SK-N-MC (cell line): ENCODE measurements around the gene HEPACAM.

Experiments used
- DNase-seq: peaks from one replicate; pipeline ENCODE4 v3.0.0-alpha.2; 2011; ENCODE audit warnings: low read depth, low spot score
- H3K27ac ChIP-seq: fragments of 200-600 bp; sonication (generic); 2 replicates; pipeline ENCODE4 v1.5.1; 2016; ENCODE audit warnings: mixed run types
- H3K36me3 ChIP-seq: fragments of 200-600 bp; sonication (generic); 2 replicates; pipeline ENCODE4 v1.6.1; 2017; ENCODE audit warnings: antibody characterized with exemption, low read length, mixed read lengths; ENCODE audit not compliant: insufficient read depth
- H3K4me3 ChIP-seq: fragments of 200-600 bp; sonication (generic); 2 replicates; pipeline ENCODE4 v1.5.1; 2016
- H3K9ac ChIP-seq: fragments of 200-600 bp; sonication (generic); 2 replicates; pipeline ENCODE4 v1.8.0; 2017; ENCODE audit warnings: mixed run types, mixed read lengths; ENCODE audit not compliant: insufficient read length
- H3K9me3 ChIP-seq: fragments of 200-600 bp; sonication (generic); 2 replicates; pipeline ENCODE4 v1.6.1; 2017; ENCODE audit warnings: low read depth, mild to moderate bottlenecking, antibody characterized with exemption, low read length, moderate library complexity, mixed read lengths
- EZH2 ChIP-seq: fragments of 200-600 bp; sonication (generic); IDR thresholded peaks from one replicate; pipeline ENCODE4 v1.6.1; 2017; ENCODE audit warnings: antibody characterized with exemption
- FOXP2 ChIP-seq: optimal IDR thresholded peaks from 2 replicates; pipeline ENCODE3; 2011; ENCODE audit warnings: mild to moderate bottlenecking, moderate library complexity; ENCODE audit not compliant: insufficient read depth; ENCODE audit errors: extremely low read length, control extremely low read depth
- POLR2AphosphoS5 ChIP-seq: IDR thresholded peaks from 2 replicates; pipeline ENCODE4 v1.6.1; 2012; ENCODE audit warnings: mild to moderate bottlenecking, low read depth, low read length, borderline replicate concordance

HEPACAM gene

DNA sequence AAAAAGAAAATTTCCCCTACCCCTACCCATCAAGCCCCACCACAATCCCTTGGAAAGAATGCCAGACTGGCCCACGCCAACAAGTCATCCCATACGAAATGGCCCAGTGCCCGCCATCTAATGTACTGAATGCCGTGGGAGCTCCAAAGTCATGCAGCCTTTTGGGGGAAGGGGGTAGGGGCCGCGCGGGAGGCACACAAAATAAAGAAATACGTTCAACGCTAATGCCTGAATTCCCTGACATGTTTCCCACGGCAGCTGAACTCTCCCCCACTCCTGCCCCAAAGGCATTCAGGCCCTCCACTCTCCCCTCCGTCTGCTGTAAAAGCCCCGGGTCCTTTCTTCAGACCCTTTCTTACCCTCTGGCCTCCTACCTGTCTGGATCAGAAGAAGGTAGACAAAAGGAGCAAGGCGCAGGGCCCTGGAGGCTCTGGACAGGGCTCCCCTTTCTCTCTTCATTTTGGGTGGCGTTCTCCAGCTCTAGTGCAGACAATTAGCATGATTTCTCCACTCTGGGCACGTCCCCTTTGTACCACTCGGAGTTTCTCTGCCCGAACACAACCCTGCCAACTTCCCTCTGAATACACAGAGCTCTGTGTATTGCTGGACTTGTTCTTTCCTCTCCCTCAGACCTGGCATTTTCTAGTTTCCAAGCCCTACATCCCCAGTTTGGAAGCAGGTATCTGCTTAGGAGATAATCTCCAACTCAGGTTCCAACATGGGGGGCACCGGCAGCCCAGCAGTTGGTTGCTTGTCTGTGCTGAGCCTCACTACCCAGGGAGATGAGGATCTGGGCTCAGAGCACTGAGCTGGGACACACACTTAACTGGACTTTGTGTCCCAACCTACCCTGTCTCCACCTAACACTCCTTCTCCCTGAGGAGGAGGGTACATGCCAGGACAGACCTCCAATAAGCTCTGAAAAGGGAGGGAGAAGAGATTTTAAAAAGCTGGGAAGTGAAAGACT, at the start of gene HEPACAM:
Gene HEPACAM, minus strand, starts transcription at position 500 of the 967 bp plus-strand sequence. Its CDS starts 41 bp downstream, at position 459.
- DNase-seq = no peak
- Histone ChIP-seq H3K4me3 (no peak within 1 kb of the TSS), H3K9ac (no peak within 1 kb of the TSS), H3K9me3 (no peaks in the 10 kb centered on the region), H3K36me3 (no peaks in the 10 kb centered on the region), H3K27ac (no peak within 1 kb of the TSS)
- TF ChIP-seq POLR2AphosphoS5 = no peak
- no peak for TF ChIP-seq FOXP2
- no peak for TF ChIP-seq EZH2

DNA sequence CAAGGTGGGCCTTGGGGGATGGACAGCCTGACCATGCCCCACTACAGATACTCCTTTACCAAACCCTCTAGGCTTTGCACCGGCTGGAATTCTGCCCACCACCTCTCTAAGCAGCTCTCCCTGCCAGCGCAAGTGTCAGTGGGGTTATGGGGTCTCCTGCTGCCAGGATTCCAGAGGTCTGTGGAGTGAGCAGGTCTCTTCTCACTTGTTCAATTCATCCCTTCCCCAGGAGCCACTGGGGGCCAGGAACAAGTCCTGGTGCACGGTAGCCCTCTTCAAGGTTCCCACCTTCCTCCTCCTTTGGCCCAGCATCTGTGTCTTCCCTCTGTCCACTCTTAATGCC, 48.6 kb upstream of the HEPACAM start:
- H3K4me3 ChIP-seq = no peak overlapping the region
- no peak for DNase-seq
- no peak for TF ChIP-seq POLR2AphosphoS5
- no peak for TF ChIP-seq EZH2
- TF ChIP-seq FOXP2 = no peak

DNA sequence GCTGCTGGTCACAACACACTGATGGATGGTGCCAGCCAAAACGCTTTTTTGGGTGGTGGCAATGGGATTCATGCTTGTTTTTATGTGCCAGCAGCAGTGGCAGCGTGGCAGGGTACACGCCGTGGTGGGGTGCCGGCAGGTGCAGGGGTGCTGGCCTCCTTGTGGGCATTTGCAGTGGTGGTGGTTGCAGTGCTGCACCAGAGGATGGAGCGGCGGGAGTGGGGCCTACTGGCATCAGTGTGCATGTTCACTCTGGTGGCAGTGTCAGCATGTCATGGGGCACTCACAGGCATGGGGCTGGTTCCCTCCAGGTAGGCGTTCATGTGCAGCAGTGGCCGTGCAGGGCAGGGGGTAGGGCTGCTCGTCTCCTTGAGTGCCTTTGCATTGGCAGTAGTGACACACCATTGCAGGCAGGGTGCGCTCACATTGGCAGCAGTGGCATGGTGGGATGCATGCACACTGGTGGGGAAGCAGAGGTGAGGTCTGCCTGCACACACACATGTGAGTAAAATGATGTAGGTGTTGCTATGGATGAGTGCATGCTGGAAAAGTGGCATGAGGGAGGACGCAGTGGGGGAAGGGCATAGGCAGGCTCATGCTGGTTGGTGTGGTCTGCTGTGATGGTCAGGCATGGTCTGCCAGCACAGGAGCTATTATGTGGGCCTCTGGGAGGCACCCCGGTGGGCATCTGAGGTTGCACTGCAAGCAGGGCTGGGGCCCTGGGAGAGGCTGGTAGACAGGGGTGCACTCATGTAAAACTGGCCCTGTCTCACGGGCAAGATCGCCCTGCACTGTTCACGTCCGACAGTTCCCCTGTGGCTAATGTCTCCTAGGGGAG, 48.0 kb upstream of the HEPACAM start:
- H3K9me3 ChIP-seq = no peaks in the 10 kb centered on the region
- H3K27ac ChIP-seq = no peak overlapping the region
- no peak overlapping the region for H3K9ac ChIP-seq
- H3K4me3 ChIP-seq = no peak overlapping the region
- no peak for DNase-seq
- no peaks in the 10 kb centered on the region for H3K36me3 ChIP-seq
- TF ChIP-seq EZH2 (no peak), FOXP2 (no peak), POLR2AphosphoS5 (no peak)

More for the DNA sequence above, 48.6 kb upstream of the HEPACAM start:
- no peaks in the 10 kb centered on the region for H3K36me3 ChIP-seq
- H3K9me3 ChIP-seq = no peaks in the 10 kb centered on the region
- no peak overlapping the region for H3K27ac ChIP-seq
- no peak overlapping the region for H3K9ac ChIP-seq

DNA sequence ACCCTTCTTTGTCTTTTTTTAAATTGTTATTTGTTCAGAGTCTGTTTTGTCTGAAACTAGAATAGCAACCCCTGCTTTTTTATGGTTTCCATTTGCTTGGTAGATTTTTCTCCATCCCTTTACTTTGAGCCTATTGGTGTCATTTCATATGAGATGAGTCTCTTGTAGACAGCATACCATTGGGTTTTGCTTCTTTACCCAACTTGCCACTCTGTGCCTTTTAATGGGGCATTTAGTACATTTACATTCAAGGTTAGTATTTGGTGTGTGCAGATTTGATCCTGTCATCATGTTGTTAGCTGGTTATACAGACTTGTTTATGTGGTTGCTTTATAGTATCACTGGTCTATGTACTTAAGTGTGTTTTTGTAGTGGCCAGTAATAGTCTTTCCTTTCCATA, 46.2 kb upstream of the HEPACAM start:
- no peak overlapping the region for H3K4me3 ChIP-seq
- H3K9me3 ChIP-seq = no peaks in the 10 kb centered on the region
- no peaks in the 10 kb centered on the region for H3K36me3 ChIP-seq
- no peak for DNase-seq
- H3K9ac ChIP-seq = no peak overlapping the region
- no peak overlapping the region for H3K27ac ChIP-seq
- TF ChIP-seq FOXP2 (no peak), EZH2 (no peak), POLR2AphosphoS5 (no peak)

- no peak for DNase-seq
- no peak overlapping the region for H3K9ac ChIP-seq
These were observed 42.5 kb upstream of the HEPACAM start for GRCh38 chr11:124978316-124978715.

GRCh38 chr11:124977006-124977405, 41.2 kb upstream of the HEPACAM start:
- no peak overlapping the region for H3K27ac ChIP-seq
- no peaks in the 10 kb centered on the region for H3K9me3 ChIP-seq
- no peaks in the 10 kb centered on the region for H3K36me3 ChIP-seq
- TF ChIP-seq POLR2AphosphoS5 (no peak), EZH2 (no peak), FOXP2 (no peak)
- H3K4me3 ChIP-seq = no peak overlapping the region
- no peak for DNase-seq
- no peak overlapping the region for H3K9ac ChIP-seq

More at GRCh38 chr11:124978316-124978715, 42.5 kb upstream of the HEPACAM start:
- no peaks in the 10 kb centered on the region for H3K9me3 ChIP-seq
- no peak overlapping the region for H3K27ac ChIP-seq
- TF ChIP-seq EZH2 (no peak), FOXP2 (no peak), POLR2AphosphoS5 (no peak)
- H3K4me3 ChIP-seq = no peak overlapping the region
- no peaks in the 10 kb centered on the region for H3K36me3 ChIP-seq

GRCh38 chr11:124976531-124976930, 40.7 kb upstream of the HEPACAM start:
- DNase-seq = no peak
- Histone ChIP-seq H3K36me3 (no peaks in the 10 kb centered on the region), H3K27ac (no peak overlapping the region), H3K9me3 (no peaks in the 10 kb centered on the region), H3K9ac (no peak overlapping the region), H3K4me3 (no peak overlapping the region)
- TF ChIP-seq EZH2 (no peak), FOXP2 (no peak), POLR2AphosphoS5 (no peak)

DNA sequence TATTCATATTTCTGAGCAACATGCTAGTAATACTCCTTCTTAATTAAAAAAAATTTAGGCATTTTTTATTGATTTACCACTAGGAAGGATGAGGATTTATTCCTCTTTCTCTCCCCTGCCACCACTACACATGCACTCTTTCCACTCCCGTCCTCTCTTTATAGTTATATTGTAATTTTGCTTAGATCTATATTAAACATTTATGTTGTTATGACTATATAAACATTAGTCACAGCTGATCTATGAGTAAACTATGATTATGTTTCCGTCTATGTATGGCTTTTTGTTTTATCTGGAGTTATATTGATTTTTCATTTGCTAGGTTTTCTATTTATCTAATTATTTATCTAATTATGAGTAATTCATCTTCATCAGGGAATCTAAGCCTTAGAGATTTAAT, 36.0 kb upstream of the HEPACAM start:
- H3K27ac ChIP-seq = no peak overlapping the region
- no peak for DNase-seq
- TF ChIP-seq POLR2AphosphoS5 (no peak), FOXP2 (no peak), EZH2 (no peak)
- no peaks in the 10 kb centered on the region for H3K36me3 ChIP-seq
- no peak overlapping the region for H3K4me3 ChIP-seq
- H3K9me3 ChIP-seq = no peaks in the 10 kb centered on the region
- H3K9ac ChIP-seq = no peak overlapping the region
